Kidney epithelial cell (primary cell): ENCODE data around the gene ELP2. TPM values are rescaled to one million over a fixed set of nuclear protein-coding genes. Genes with fewer than 3 reads are reported as not detected.

ENCODE experiments used
- DNase-seq: peaks from one replicate; pipeline ENCODE4 v3.0.0-alpha.2; 2010; ENCODE audit warnings: low read depth
- H3K27me3 ChIP-seq: 2 replicates; pipeline ENCODE4 v1.6.0; 2011; ENCODE audit warnings: low read length; ENCODE audit not compliant: control insufficient read depth, insufficient read depth
- H3K36me3 ChIP-seq: 2 replicates; pipeline ENCODE4 v1.5.1; 2011; ENCODE audit warnings: low read length; ENCODE audit not compliant: control insufficient read depth, insufficient read depth
- H3K4me3 ChIP-seq: 2 replicates; pipeline ENCODE4 v1.5.1; 2011; ENCODE audit warnings: low read depth, mild to moderate bottlenecking, control low read depth, low read length
- total RNA-seq: library from RNA; depleted of rRNA; stranded (reverse); fragments of >200 nt; gene quantifications from 2 replicates; pipeline ENCODE4 v1.2.3, GENCODE V29; 2015
- TF ChIP-seq, protein P1 (sequence below): IDR thresholded peaks from 2 replicates; pipeline ENCODE4 v1.5.1; 2011; ENCODE audit warnings: mild to moderate bottlenecking, moderate library complexity, low read length, control low read depth, inconsistent platforms; ENCODE audit not compliant: insufficient read depth, poor library complexity, severe bottlenecking

The ELP2 gene
- total RNA-seq, 1 donor from 2014 or later, result 63.9 TPM

DNA sequence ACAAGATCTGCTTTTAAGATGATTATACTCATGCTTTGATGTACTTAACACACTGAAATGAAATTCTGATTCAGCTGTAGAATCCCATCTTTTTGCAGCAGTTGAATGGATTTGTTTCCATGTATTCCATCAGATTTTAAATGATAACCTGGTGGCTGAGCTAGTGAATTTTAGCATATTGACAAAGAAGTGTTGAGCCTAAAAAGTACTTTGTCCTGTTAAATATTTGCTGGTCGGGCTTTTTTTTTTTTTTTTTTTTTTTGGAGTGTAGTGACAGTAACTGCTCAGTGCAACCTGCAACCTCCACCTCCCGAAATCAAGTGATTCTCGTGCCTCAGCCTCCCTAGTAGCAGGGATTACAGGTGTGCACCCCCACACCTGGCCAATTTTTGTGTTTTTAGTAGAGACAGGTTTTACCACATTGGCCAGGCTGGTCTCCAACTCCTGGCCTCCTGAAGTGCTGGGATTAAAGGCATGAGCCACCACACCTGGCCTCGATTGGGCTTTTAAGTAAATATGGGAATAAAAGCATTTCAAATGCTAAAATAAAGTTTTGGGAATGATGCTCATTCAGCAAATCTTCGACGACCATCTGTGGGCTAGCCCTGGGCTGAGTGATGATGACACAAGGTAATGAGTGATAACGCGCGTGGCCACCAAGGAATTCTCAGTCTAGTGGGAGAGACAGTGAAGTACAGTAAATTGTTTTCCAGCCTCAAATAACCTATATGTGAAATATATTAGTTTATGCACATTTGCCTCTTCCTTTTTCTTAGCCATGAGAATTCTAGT lies 2.2 kb downstream of the ELP2 start:
- Histone ChIP-seq H3K36me3 (no peaks in the 10 kb centered on the region), H3K4me3 (no peak overlapping the region), H3K27me3 (no peaks in the 10 kb centered on the region)
- TF ChIP-seq, protein P1, sequence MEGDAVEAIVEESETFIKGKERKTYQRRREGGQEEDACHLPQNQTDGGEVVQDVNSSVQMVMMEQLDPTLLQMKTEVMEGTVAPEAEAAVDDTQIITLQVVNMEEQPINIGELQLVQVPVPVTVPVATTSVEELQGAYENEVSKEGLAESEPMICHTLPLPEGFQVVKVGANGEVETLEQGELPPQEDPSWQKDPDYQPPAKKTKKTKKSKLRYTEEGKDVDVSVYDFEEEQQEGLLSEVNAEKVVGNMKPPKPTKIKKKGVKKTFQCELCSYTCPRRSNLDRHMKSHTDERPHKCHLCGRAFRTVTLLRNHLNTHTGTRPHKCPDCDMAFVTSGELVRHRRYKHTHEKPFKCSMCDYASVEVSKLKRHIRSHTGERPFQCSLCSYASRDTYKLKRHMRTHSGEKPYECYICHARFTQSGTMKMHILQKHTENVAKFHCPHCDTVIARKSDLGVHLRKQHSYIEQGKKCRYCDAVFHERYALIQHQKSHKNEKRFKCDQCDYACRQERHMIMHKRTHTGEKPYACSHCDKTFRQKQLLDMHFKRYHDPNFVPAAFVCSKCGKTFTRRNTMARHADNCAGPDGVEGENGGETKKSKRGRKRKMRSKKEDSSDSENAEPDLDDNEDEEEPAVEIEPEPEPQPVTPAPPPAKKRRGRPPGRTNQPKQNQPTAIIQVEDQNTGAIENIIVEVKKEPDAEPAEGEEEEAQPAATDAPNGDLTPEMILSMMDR, result no peak
- no peak for DNase-seq

DNA sequence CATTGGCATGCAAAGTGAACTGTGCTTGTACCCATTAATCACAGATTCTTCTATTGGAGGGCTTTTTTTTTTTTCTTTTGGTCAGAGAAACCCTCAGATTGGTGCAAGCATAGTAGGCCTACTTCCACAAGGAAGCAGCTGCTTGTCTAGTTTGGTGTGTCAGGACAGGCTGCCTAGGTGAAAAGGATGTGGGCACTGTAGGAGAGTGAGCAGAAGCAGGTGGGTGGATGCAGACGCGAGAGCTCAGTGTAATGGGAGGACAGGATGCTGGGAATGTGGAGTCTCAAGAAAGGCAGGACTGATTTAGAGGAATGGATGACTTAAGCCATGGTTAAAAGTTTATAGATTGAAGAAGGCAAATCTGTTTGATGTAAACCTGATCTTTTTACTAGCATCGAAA lies 3.1 kb downstream of the ELP2 start:
- DNase-seq, result no peak
- TF ChIP-seq, protein P1, result no peak
- Histone ChIP-seq H3K27me3 (no peaks in the 10 kb centered on the region), H3K4me3 (no peak overlapping the region), H3K36me3 (no peaks in the 10 kb centered on the region)

GRCh38 chr18:36135264-36135663 lies 5.6 kb downstream of the ELP2 start:
- DNase-seq, result no peak
- H3K36me3 ChIP-seq, result no peaks in the 10 kb centered on the region
- TF ChIP-seq, protein P1, result no peak
- no peak overlapping the region for H3K4me3 ChIP-seq
- H3K27me3 ChIP-seq, result no peaks in the 10 kb centered on the region

DNA sequence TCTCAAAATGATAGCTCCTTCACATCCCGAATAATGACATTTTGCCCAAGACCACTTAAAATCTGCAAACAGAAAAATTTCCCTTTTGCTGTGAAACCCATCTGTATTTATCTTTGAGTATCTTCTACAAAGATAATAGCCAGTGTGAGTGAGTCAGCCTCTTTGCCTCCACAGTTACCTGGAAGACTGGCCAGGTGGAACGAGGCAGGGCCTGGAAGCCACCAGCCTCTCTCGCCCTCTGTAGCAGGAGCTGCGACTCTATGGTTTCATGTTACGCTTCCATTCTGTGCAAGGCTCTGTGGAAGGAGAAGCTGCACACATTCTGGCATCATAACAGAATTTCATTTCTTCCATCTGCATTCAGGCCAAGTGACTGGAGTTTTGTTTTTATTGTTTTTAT lies 9.5 kb downstream of the ELP2 start:
- DNase-seq, result no peak
- Histone ChIP-seq H3K27me3 (no peaks in the 10 kb centered on the region), H3K36me3 (peaks cover under 1% of the 10 kb centered on the region), H3K4me3 (no peak overlapping the region)
- TF ChIP-seq, protein P1, result no peak

- TF ChIP-seq, protein P1, result no peak
- DNase-seq, result no peak
These were observed 11.9 kb downstream of the ELP2 start for GRCh38 chr18:36141576-36141975.

GRCh38 chr18:36142751-36143150 lies 13.1 kb downstream of the ELP2 start:
- H3K36me3 ChIP-seq, result peaks cover 1% of the 10 kb centered on the region
- H3K4me3 ChIP-seq, result no peak overlapping the region
- TF ChIP-seq, protein P1, result no peak
- no peak for DNase-seq
- H3K27me3 ChIP-seq, result no peaks in the 10 kb centered on the region

More at GRCh38 chr18:36141576-36141975, 11.9 kb downstream of the ELP2 start:
- no peaks in the 10 kb centered on the region for H3K27me3 ChIP-seq
- H3K4me3 ChIP-seq, result no peak overlapping the region
- peaks cover 1% of the 10 kb centered on the region for H3K36me3 ChIP-seq
